Adrenal gland (tissue), 5 donors: ENCODE measurements around the gene FAM118B.

Source experiments
- CTCF ChIP-seq, 6 experiments: fragments of 450-650 bp in 4 of 6; fragments of 200-600 bp in 2 of 6; sonication (generic) in 1 of 6; IDR thresholded peaks; 1 replicate in 5 of 6; 2 replicates in 1 of 6; pipeline versions ENCODE4 v1.5.1 to v1.8.0; 2016 to 2021; ENCODE audit warnings: antibody characterized with exemption in 6 of 6, mild to moderate bottlenecking in 2 of 6, moderate library complexity in 1 of 6
- POLR2A ChIP-seq, 2 donors: fragments of 450-650 bp; IDR thresholded peaks; one replicate each; pipeline ENCODE4 v1.6.1; 2017; ENCODE audit warnings: antibody characterized with exemption in 2 of 2, mild to moderate bottlenecking in 2 of 2, moderate library complexity in 1 of 2
- donor health status: DM: no; HTN: no; CAD: no.

DNA sequence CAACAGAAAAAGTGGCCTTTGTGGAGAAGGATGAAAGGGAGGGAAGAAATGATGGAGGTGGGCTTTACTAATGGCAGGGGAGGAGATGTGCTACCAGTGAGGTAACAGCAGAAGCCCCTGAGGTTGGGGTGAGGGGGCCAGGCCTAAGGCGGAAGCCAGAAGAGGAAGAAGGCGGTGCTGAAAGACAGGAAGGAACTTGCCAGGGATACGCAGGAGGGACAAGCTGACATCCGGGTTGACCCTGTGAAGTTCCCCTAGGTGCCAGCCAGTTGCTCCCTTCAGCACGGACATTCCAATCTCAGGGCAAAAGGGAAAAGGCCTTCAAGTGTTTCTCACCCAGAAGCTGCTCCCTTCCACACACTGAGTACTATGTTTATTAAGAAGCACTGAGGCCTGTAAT is 69.0 kb downstream of the FAM118B start:
- no peak for TF ChIP-seq POLR2A (IDR thresholded peaks at IDR 0.05)
- no peak for TF ChIP-seq CTCF (IDR thresholded peaks at IDR 0.05)
